CD4-positive, alpha-beta T cell treated with Interleukin-12 subunit alpha and Interleukin-12 subunit beta, for 1 hour (primary cell): ENCODE data around the gene BCL2.
A peak's percentile ranks its signal among the peaks of the same experiment; 100 is the strongest.
"Not testable (repeated sequence)": the region's sequence is repeated elsewhere in the genome, so short reads cannot be mapped to it uniquely, and the experiment has no call there.

Experiments
- DNase-seq: peaks from one replicate; pipeline ENCODE4 v3.0.0-alpha.2; 2020

The BCL2 gene

GRCh38 chr18:63319383-63320122, at the start of gene BCL2:
TSS of gene BCL2 (minus strand) at chr18:63319769.
- DNase-seq, result no peak

GRCh38 chr18:63368611-63369010, 49.0 kb upstream of the BCL2 start:
- DNase-seq, result no peak

GRCh38 chr18:63367053-63367953, 47.7 kb upstream of the BCL2 start, which contains the start of gene KDSR:
TSS of gene KDSR (minus strand) at chr18:63367206. CDS start at chr18:63367118, 88 bp downstream.
- peak; percentile 81 for DNase-seq

- DNase-seq, result peak; percentile 60
Observed at GRCh38 chr18:63366213-63367052, 46.9 kb upstream of the BCL2 start.

- no peak for DNase-seq
Observed at GRCh38 chr18:63365876-63366212, 46.3 kb upstream of the BCL2 start.

GRCh38 chr18:63363951-63364350, 44.4 kb upstream of the BCL2 start:
- DNase-seq, result peak; percentile 61

GRCh38 chr18:63363420-63363819, 43.9 kb upstream of the BCL2 start:
- not testable (repeated sequence) for DNase-seq

- no peak for DNase-seq
Observed at GRCh38 chr18:63356272-63356896, 36.8 kb upstream of the BCL2 start.

GRCh38 chr18:63350230-63350629, 30.7 kb upstream of the BCL2 start:
- no peak for DNase-seq

- DNase-seq, result no peak
Observed at GRCh38 chr18:63348508-63349136, 29.1 kb upstream of the BCL2 start.

GRCh38 chr18:63346480-63347183, 27.1 kb upstream of the BCL2 start:
- no peak for DNase-seq

- DNase-seq, result no peak
Observed at GRCh38 chr18:63346031-63346430, 26.5 kb upstream of the BCL2 start.

GRCh38 chr18:63344918-63345317, 25.3 kb upstream of the BCL2 start:
- no peak for DNase-seq

- DNase-seq, result no peak
Observed at GRCh38 chr18:63344263-63344662, 24.7 kb upstream of the BCL2 start.

GRCh38 chr18:63342206-63342605, 22.6 kb upstream of the BCL2 start:
- DNase-seq, result peak; percentile 44

GRCh38 chr18:63339920-63340484, 20.4 kb upstream of the BCL2 start:
- peak; percentile 65 for DNase-seq

GRCh38 chr18:63336366-63337099, 17.0 kb upstream of the BCL2 start:
- DNase-seq, result no peak

GRCh38 chr18:63331105-63331504, 11.5 kb upstream of the BCL2 start:
- no peak for DNase-seq

- DNase-seq, result no peak
Observed at GRCh38 chr18:63329431-63330145, 10.0 kb upstream of the BCL2 start.

GRCh38 chr18:63326011-63326410, 6.4 kb upstream of the BCL2 start:
- DNase-seq, result no peak
